ENCODE results near the gene PTPRN2.

DNA sequence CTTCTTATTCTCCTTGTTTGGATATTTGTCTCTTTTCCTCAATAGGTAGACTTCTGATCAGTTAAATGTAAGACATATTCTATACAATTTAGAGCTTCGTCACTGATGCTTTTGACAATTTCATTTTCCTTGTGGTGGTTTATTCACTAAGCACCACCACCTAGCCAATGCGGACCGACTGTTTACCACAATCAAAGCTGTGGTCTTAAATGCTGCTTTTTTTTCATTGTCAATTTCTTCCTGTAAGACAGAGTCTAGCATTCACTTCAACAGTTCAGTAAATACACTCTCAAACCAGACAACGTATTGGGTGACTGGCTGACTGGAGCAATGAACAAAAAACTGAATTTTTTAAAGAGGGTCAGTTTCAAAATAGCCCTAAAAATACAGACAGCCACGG is 1011.8 kb downstream of the PTPRN2 start:
- TF ChIP-seq, protein P1, sequence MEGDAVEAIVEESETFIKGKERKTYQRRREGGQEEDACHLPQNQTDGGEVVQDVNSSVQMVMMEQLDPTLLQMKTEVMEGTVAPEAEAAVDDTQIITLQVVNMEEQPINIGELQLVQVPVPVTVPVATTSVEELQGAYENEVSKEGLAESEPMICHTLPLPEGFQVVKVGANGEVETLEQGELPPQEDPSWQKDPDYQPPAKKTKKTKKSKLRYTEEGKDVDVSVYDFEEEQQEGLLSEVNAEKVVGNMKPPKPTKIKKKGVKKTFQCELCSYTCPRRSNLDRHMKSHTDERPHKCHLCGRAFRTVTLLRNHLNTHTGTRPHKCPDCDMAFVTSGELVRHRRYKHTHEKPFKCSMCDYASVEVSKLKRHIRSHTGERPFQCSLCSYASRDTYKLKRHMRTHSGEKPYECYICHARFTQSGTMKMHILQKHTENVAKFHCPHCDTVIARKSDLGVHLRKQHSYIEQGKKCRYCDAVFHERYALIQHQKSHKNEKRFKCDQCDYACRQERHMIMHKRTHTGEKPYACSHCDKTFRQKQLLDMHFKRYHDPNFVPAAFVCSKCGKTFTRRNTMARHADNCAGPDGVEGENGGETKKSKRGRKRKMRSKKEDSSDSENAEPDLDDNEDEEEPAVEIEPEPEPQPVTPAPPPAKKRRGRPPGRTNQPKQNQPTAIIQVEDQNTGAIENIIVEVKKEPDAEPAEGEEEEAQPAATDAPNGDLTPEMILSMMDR (IDR thresholded peaks at IDR 0.05; ENCODE audit: extremely low read depth in 1 of 2, insufficient read depth in 1 of 2, low read depth in 1 of 2, low read length in 2 of 2): no peak
- no peak for TF ChIP-seq POLR2AphosphoS5 (IDR thresholded peaks at IDR 0.05; ENCODE audit: insufficient read depth, low read depth, low read length)
- no peak for TF ChIP-seq POLR2A (IDR thresholded peaks at IDR 0.05; ENCODE audit: low read depth, low read length)
- no peak for TF ChIP-seq JUN (IDR thresholded peaks at IDR 0.05; ENCODE audit: borderline replicate concordance, insufficient read depth, insufficient read length, low read depth)
- TF ChIP-seq, protein P2, sequence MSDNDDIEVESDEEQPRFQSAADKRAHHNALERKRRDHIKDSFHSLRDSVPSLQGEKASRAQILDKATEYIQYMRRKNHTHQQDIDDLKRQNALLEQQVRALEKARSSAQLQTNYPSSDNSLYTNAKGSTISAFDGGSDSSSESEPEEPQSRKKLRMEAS (IDR thresholded peaks at IDR 0.05; ENCODE audit: insufficient read depth, insufficient read length): no peak
- no peak for TF ChIP-seq FOS (IDR thresholded peaks at IDR 0.05; ENCODE audit: borderline replicate concordance, insufficient read depth, low read length)
- no peak for TF ChIP-seq EZH2 (IDR thresholded peaks at IDR 0.05; ENCODE audit: borderline replicate concordance, low read depth, low read length, severe bottlenecking)
- TF ChIP-seq GATA2 (IDR thresholded peaks at IDR 0.05; ENCODE audit: insufficient read depth, insufficient read length, low read depth, low read length): no peak
- no peak for TF ChIP-seq MYC (IDR thresholded peaks at IDR 0.05; ENCODE audit: low read depth, low read length)

Data from endothelial cell of umbilical vein (primary cell).